Cardiac septum (tissue), 1 donor: ENCODE data around the gene PYGB. TPM values are rescaled to one million over a fixed set of nuclear protein-coding genes. Genes with fewer than 3 reads are reported as not detected.
A peak's percentile ranks its signal among the peaks of the same experiment; 100 is the strongest.

Experiments
- DNase-seq: peaks from one replicate; pipeline ENCODE4 v3.0.0-alpha.2; 2020; ENCODE audit warnings: low spot score
- intact Hi-C: fragments of 100-400 bp; cut with DNase I; formaldehyde crosslinking; loops from one replicate; pipeline ENCODE4 v1.14.0; 2022
- total RNA-seq: library from RNA; stranded (reverse); fragmentation: NEBNext Ultra II Directional; extraction: Animal tissue kit (Norgen Biotek cat#: 25700); gene quantifications from one replicate; pipeline ENCODE4 v1.2.1, GENCODE V29; 2021
- donor health status: DM: no; HTN: no; CAD: no.

PYGB gene
- total RNA-seq, 1 donor from 2014 or later, result 386 TPM

DNA sequence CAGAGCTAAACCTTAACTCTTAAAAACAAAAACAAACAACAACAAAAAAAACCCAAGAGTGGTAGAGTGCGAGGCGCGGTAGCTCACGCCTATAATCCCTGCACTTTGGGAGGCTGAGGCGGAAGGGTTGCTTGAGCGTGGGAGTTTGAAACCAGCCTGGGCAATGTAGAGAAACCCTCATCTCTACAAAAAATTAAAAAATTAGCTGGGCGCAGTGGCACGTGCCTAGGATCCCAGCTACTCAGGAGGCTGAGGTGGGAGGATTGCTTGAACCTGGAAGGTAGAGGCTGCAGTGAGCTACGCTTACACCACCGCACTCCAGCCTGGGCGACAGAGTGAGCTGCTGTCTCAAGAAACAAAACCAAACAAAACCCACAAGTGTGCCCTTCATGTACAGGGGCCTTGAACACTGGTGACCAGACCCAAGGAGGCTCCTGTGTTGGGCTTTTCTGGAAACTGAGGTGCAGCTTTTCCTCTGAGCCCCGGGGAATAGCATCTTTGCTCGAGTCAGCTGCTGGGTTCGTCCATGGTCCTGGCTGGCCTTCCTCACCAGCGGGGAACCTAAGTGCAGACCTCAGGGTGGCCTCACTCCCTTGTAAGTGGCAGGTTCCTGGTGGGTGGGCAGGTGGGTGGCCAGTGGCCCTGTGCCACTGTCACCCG lies 39.9 kb downstream of the PYGB start:
- DNase-seq, result no peak
- intact Hi-C loops, result no loop called here

DNA sequence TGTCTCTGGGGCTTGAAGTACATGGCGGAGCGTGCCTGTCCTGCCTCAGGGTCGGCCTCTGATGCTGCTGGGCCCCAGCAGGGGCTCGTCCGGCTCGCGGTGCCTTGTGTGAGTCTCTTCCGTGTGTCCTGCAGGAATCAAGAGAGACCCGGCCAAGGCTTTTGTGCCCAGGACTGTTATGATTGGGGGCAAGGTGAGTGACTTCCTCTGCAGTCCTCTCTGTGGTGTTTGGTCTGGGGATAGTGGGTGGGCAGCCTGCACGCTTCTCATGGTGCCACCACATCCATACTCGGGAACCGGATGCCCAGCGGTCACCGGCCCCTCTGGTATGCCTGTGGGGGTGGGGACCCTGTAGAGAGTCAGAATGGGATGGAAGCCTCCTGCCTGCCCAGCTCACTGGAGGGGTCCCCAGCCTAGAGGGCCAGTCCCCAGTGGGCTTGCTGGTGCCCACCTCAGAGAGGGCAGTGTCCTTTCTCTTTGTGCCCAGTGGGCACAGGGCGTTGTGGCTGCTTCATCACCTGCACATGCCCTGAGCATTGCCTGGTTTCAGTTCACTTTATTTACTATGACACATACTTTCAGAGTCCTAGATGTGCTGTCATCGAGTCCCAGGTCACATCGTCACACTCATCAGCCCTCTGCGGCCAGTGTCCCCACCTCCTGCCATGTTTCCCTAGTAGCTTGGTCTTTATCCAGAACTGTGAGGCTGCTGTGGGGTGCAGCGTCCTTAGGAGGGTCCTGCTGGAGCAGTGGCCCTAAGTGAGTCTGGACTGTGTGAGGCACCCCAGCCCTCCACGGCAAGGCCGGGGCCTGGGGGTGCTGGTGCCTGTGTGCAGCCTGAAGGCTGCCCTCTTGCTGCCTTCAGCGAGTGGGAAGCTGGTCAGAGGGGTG lies 40.7 kb downstream of the PYGB start:
- intact Hi-C loops, result no loop called here
- peak; percentile 70 for DNase-seq

DNA sequence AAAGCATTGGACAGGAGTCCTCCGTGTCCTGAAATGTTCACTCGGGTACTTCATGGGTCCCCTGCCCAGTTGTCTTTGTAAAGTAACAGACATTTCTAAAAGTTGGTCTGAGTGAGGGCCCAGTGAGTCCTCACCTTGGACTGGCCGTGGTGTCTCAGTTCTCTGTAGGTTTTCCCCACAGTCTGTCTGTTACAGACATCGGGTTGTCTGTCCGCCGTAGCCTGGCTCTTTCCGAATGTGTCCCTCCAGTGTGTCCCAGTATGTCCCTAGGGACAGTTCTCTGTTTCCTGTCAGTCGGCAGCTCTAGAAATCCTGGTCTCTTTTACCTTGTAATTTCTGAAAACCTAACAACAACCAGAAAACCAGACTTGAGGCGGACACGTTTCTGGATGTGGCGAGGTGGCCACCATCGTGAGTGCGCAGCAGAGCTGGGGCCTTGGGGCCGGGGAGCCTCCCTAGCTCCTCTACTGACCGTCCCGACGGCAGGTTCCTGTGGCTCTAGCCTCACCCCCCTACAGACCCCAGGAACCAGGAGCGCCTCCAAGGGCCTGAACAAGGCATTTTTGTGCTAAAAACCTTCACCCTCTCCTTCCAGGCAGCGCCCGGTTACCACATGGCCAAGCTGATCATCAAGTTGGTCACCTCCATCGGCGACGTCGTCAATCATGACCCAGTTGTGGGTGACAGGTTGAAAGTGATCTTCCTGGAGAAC lies 42.2 kb downstream of the PYGB start:
- DNase-seq, result no peak
- intact Hi-C loops, result no loop called here

DNA sequence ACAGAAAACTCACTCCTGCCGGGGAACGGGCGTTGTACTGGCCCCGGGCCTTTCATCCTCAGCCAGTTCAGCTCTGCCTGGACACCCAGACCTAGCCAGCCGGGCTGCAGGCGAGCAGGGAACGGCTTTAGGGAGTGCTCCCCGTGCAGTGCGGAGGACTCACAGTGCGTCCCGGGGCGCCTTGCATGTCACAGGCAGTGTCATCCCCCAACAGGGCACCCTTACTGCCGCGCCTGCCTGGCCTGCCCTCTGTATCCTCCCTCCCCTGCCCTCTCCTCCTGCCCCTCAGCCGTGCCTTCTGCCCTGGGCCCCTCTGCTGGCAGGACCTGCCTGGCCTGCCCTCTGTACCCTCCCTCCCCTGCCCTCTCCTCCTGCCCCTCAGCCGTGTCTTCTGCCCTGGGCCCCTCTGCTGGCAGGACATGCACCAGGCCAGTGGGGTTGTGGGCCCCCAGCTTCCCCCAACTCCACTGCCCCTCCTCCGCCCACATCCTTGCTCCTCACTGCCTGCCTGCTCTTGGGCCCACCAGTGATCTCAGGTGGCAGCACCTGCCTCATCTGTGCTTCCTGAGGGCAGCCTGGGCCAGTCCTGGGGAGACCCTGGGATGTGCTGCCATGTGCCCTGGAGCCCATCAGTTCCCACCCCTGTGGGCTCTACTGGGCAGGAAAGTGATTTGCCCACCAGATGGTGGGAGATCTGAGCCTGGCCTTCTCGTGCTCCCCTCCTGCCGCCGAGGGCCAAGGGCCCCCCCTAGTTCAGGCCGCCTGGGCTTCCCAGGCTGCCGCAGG lies 43.0 kb downstream of the PYGB start:
- intact Hi-C loops, result no loop called here
- DNase-seq, result no peak

DNA sequence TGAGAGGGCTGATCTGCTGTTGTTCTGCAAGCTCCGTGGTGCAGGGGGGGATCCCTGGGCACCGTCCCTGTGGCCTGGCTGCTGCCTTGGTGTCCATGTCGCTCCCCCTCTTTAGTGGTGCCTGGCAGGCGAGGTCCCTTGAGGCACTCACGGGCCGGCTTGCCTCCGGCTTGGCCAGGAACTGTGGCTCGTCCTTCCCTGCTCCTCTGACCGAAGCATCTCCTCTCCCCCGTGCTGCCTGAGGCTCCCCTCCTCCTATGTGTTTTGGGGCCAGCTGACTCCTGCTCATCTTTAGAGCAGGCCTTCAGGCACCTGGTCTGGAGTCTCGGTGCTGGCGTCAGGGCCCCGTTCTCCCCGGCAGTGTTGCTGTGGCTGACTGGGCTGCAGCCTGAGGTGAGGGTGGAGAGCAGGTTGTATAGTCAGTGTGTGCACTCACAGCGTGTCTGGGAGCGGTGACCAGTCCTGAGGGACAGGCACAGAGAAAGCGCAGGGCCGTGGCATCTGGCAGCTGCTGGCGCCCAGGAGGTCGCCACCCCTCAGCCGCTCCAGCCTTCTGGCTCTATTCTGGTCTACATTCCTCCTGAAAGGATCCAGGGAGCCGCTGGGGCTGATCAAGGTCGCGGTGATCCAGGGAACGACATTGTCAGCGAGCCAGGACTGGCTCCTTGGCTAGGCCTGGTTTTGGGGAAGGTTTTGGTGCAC lies 43.7 kb downstream of the PYGB start:
- intact Hi-C loops, result no loop called here
- DNase-seq, result no peak

GRCh38 chr20:25292176-25292891 lies 44.4 kb downstream of the PYGB start:
- intact Hi-C loops, result no loop called here
- no peak for DNase-seq

DNA sequence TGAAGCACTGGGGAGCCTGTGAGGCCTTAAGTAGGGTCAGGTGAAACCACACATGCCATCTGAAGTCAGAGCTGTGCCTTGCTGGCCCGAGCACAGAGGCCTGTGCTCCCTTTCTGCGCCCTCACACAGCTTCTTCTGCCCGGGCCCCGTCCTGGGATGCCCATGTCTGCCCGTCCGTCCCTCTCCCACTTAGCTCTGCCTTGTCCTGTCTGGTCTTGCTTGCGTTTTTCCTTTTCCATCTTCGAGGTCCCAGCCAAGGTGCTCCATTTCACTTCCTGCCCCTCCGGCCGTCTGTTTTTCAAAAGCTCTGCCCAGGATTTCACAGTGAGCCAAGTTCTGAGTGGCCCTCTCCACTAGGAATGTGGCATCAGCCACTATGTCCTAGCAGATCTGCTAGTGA lies 45.6 kb downstream of the PYGB start:
- no peak for DNase-seq
- intact Hi-C loops, result no loop called here

- intact Hi-C loops, result no loop called here
- no peak for DNase-seq
Measured at GRCh38 chr20:25293910-25294458, 46.1 kb downstream of the PYGB start.

DNA sequence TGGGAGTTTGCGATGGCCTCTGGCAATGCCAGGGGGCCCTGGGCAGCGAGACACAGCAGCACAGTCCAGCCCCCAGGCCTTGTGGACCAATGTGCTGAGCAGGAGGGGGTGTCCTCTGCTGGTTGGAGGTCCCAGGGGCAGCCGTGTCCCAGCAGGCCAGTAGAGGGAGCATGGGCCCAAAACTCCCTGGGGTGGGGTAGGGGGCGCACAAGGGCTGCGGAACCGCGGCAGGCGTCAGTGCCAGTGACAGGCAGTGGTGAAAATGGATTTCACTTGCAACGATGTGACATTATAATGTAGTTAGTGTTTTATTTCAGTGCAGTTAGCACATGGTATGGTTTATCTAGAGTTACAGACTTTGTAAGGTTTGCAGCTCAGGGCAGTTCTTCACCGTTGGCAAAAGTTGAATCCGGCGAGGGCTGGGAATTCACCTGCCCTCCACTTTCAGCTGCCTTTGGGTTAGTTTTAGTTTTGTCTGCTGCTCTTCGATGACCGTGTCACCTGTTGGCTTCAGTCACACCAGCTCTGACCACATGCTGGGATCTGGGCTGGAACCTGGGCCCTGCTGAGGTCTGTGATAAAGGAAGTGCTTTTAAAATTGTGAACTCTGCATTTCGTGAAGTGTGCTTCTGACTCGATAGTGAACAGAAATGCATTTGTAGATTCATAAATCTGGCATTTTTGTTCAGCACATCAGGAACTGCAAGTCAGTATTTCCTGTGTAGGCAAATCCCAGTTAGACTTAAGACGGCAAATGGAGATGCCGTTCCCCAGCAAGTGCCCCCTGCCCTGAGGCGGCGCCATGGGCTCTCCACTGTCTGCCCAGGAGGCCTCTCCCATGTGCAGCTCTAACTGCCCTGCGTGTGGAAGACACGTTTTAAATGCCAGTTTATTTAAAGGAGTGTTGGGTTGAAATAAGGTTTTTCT lies 46.8 kb downstream of the PYGB start:
- intact Hi-C loops, result loop anchor here (5.0 kb wide), 1 partner anchor 103 kb away; no protein-coding TSS in a partner anchor
- no peak for DNase-seq

GRCh38 chr20:25295386-25296093 lies 47.7 kb downstream of the PYGB start:
- intact Hi-C loops, result loop anchor here (5.0 kb wide), 1 partner anchor 102 kb away; no protein-coding TSS in a partner anchor
- no peak for DNase-seq

- intact Hi-C loops, result loop anchor here (5.0 kb wide), 1 partner anchor 101 kb away; no protein-coding TSS in a partner anchor
- DNase-seq, result no peak
Measured at GRCh38 chr20:25296094-25297093, 48.5 kb downstream of the PYGB start.

- DNase-seq, result no peak
- intact Hi-C loops, result loop anchor here (5.0 kb wide), 1 partner anchor 100 kb away; no protein-coding TSS in a partner anchor
Measured at GRCh38 chr20:25297141-25297905, 49.4 kb downstream of the PYGB start.

GRCh38 chr20:25299806-25300205 lies 51.9 kb downstream of the PYGB start:
- no peak for DNase-seq
- intact Hi-C loops, result loop anchor here (5.0 kb wide), 1 partner anchor 97 kb away; no protein-coding TSS in a partner anchor

DNA sequence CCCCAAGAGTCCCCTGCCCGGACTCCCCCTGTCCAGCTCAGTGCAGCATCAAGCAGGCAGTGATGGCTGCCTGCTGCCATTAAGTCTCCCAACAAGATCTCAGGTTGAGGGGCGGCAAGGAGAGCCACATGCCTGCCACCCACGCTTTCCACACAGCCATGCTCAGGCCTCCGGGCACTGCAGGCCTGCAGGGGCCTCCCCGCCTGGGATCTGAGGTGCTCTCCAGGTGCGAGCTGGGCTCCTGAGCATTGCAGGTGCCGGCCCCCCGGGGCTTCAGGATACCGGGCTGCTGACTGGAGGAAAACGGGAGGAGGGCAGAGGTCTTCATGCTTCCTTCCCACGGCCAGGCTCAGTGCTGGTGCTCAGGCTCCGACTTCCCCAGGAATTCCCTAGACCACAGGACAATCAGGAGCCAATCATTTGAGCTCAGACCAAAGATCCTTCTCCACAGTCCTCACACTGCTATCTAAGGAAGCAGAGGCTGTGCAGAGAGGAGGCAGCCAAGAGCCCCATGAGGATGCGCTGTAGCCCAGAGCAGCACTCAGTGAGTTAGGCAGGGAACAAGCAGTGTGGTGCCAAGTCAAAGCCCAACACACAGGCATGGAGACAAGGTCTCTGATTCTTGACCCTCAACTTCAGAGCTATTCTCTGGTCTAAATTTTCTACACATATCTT lies 52.7 kb downstream of the PYGB start:
- intact Hi-C loops, result no loop called here
- DNase-seq, result no peak
